NCI-H774 (cell line): ENCODE measurements around the gene PCSK7.
"Not testable (repeated sequence)": the region's sequence is repeated elsewhere in the genome, so short reads cannot be mapped to it uniquely, and the experiment has no call there.

ENCODE experiments used
- DNase-seq: peaks from one replicate; lab custom pipeline; 2025; lab: John Stamatoyannopoulos, UW

Gene PCSK7

DNA sequence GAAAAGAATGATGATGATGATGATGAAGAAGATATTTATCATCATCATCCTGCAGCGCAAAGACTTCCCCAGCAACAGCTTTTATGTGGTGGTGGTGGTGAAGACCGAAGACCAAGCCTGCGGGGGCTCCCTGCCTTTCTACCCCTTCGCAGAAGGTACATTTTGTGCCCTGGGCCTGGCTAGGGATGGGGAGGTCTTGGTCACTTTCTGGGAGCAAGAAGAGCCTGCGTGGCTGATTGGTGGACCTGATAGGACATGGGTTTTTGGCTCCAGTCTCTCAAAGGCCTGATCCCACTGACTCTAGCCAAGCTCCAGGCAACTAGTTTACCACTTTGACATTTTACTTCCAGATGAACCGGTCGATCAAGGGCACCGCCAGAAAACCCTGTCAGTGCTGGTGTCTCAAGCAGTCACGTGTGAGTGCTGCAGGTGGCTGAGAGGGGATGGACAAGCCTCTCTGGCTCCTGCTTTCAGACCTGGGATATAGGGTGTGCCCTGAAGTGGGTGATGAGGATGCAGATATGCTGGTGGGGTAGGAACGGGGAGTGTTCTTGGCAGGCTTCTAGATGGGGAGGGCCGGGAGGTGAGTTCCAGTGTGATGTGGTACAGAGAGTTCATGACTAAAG is 48.0 kb downstream of the PCSK7 start:
- DNase-seq, result no peak

DNA sequence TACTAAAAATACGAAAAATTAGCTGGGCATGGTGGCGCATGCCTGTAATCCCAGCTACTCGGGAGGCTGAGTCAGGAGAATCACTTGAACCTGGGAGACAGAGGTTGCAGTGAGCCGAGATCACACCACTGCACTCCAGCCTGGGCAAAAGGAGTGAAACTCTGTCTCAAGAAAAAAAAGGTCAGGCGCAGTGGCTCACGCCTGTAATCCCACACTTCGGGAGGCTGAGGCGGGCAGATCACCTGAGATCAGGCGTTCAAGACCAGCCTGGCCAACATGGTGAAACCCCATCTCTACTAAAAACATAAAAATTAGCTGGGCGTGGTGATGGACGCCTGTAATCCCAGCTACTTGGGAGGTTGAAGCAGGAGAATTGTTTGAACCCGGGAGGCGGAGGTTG is 48.7 kb downstream of the PCSK7 start:
- DNase-seq, result not testable (repeated sequence)

DNA sequence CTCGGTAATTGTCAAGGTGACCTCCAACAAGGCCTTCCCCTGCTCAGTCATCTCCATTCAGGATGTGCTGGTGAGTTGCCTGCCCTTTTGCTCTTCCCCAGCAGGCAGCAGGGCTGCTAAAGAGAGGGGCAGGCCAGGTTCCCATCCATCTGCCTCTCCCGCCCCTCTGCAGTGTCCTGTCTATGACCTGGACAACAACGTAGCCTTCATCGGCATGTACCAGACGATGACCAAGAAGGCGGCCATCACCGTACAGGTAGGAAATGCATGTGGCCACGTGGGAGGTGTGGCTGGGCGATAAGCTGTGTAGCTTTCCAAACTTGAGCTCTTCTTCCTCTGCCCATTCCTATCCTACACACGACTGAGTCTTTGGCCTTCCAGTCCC is 49.3 kb downstream of the PCSK7 start:
- no peak for DNase-seq

DNA sequence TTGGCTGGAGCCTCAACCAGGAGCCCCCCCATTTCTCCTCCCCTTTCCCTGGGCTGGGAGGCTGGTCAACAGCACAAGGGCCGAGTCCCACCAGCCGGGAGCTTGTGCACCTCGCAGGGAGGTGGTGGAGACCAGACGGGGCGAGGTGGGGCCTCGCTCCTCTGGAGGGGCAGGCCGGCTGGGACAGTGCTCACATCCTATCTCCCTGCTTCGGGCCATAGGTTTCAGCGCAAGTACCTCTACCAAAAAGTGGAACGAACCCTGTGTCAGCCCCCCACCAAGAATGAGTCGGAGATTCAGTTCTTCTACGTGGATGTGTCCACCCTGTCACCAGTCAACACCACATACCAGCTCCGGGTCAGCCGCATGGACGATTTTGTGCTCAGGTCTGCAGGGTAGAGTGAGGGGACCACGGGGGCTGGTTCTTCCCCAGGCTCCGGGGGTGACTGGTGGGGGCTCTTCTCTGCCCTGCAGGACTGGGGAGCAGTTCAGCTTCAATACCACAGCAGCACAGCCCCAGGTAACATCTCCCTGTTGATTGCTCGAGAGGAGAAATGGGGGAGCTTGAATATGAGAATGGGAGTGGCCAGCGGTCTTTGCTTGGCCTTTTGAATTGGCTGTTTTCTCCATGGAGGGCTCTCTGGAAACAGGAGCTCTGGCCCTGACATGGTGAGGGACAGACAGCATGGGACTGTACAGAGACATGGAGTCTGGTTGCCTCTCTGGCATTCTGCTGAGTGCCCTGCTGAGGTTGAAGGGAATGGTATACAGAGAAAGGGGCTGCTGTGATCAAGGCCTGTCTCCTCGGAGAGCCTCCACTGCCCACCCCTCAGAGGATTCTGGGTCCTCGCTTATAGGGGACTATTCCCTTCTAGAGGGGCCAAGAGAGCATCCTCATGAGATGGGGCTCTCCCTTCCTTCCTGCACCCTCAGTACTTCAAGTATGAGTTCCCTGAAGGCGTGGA is 50.0 kb downstream of the PCSK7 start:
- DNase-seq, result no peak

DNA sequence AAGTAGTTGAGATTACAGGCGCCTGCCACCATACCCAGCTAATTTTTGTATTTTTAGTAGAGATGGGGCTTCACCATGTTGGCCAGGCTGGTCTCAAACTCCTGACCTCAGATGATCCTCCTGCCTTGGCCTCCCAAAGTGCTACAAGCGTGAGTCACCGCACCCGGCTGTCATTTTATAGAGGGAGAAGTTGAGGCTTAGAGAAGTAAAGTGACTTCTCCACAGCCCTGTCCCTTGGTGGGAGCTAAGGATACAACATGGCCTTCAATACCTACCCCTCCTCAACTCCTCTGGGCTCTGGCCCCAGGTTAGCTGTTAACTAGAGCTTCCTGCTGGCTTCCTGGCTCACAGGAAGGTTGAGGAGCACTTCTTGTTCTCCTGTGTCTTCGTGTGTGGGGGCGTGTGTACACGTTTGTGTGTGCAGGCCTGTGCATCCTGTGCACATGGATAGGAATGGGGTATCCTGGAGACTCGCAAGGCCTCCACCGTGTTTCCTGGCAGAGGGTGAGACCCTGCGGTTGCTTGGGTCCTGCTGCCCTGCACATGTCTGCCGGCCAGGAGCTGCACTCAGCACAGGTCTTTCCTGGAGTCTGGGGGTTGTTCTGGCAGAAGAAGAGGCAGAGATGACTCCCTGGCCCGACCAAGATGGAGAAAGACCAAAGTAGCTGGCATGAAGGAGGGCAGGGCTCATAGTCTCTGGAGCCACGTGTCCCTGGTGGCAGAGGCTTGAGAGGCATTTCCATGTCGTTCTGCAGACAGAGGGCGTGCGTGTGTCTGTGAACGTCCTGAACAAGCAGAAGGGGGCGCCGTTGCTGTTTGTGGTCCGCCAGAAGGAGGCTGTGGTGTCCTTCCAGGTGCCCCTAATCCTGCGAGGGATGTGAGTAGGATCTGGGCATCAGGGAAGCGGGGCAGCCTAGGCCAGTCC is 51.0 kb downstream of the PCSK7 start:
- peak; percentile 18 for DNase-seq

GRCh38 chr11:117180020-117180419 is 51.9 kb downstream of the PCSK7 start:
- no peak for DNase-seq

DNA sequence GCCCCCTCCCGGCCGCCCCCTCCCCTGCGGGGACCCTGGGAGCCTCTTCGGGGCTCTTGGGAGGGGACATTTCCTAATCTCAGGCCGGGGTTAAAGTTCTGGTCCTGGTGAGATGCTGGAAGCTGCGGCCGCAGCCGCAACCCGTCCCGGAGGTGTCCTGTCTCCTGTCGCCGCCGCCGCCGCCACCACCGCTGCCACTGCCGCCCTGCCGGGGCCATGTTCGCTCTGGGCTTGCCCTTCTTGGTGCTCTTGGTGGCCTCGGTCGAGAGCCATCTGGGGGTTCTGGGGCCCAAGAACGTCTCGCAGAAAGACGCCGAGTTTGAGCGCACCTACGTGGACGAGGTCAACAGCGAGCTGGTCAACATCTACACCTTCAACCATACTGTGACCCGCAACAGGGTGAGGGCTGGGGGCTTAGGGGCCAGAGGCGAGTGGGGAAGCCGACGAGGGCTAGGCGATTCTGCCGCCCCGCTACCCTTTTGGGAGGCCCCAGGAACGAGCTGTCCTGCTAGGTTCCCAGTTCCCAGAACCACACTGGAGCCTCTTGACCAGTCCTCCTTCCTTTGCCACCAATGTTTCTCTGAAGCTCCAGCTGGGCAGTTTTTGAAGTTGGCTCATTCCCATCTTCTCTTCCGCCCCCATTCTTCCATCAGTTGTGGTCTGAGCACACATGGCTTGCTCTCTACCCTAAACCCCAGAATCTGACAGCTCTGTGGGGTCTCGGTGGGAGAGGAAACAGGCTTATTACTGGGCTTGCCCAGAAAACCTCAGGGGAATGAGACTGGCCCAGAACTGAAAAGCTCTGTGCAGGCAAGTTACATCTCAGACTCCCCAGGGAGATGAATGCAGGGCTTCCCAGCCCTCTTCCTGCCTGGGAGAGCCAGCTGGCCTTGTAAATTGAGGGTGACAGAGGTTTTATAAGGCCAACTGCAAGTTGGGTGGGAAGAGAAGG is 52.5 kb downstream of the PCSK7 start:
- DNase-seq, result no peak

- DNase-seq, result peak; percentile 92
Measured at GRCh38 chr11:117178210-117179034, 53.5 kb downstream of the PCSK7 start, which contains the start of gene SIDT2. TSS of gene SIDT2 (plus strand) at chr11:117178743. CDS start at chr11:117179264, 521 bp downstream.

DNA sequence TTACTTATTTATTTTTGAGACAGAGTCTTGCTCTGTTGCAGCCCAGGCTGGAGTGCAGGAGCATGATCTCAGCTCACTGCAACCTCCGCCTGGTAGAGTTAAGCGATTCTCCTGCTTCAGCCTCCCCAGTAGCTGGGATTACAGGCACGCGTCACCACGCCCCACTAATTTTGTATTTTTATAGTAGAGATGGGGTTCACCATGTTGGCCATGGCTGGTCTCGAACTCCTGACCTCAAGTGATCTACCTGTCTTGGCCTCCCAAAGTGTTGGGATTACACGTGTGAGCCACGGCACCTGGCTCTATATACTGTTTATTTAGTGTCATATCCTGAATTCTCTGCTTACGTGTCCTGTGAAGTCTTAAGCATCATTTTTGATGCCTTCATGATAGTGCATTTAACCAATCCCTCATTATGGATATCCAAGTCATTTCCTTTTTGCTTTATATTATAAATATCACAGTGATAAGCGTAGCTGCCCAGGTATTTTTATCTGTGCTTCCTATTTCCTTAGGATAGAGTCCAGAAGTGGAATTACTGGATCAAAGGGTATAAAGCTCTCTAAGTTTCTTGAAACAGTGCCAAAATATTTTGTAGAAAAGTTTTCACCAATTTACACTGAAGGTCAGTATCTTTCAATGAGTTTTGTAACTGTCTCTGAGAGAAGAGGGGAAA is 54.2 kb downstream of the PCSK7 start:
- DNase-seq, result no peak

GRCh38 chr11:117176186-117176585 is 55.7 kb downstream of the PCSK7 start:
- no peak for DNase-seq

DNA sequence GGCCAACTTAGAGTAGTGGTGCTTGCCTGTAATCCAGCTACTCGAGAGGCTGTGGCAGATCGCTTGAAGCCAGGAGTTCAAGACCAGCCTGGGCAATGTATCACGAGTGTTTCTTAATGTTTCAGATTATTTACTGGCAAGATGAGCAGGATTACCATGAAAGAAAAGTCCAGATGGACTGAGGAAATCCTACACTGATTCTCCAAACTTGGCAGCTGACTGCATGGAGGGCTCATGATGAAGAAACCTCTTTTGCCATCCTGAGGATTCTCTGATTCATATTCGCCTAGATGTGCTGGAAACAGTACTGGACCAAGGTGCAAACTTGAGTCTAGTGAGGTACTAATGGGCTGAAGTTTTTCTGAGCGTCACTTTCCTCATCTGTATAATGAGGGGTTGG is 56.1 kb downstream of the PCSK7 start:
- no peak for DNase-seq

- no peak for DNase-seq
Measured at GRCh38 chr11:117175104-117175503, 56.8 kb downstream of the PCSK7 start.

- no peak for DNase-seq
Measured at GRCh38 chr11:117172724-117173421, 59.0 kb downstream of the PCSK7 start.

DNA sequence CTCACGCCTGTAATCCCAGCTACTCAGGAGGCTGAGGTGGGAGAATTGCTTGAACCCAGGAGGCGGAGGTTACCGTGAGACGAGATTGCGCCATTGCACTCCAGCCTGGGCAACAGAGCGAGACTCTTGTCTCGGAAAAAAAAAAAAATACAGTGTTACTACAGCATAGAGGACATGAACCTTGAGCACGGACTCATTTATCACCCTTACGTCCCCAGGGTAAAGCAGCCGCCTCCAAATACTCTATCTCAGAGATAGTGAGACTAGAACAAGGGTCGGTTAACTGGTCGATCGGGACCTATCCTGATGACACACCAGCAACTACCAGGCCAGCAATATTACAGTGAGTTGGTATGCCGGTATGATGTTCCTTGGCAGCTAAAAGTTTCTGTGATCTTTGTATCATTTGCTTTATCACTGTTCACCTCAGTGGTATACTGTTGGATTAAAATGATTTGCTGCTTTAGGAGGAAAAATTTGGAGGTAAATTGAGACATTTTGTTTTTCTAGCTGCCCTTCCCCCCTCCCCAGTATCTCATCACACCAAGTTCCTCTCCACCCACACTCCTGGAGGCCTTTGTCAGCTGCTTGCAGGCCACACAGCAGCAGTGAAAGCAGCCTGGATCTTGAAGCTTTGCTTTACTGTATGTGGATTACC is 60.3 kb downstream of the PCSK7 start:
- no peak for DNase-seq

DNA sequence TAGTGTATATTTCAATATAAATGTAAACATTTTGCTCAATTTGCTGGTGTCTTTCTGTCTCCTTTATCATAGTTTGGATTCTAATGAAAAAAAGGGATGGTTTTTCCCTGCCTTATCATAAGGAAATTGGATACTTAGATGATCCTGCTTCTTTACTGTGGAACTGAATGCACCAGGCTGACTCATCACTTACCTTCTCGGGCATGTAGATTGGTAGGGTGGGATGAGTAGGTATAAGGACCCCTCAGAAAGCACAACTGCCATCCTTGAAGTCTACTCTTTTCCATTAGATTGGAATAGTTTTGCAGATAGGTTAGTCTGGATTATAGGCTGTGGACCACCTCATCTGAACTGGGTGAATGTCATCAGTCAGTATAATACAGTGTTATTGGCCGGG is 60.9 kb downstream of the PCSK7 start:
- DNase-seq, result no peak

GRCh38 chr11:117170210-117170609 is 61.7 kb downstream of the PCSK7 start:
- no peak for DNase-seq

DNA sequence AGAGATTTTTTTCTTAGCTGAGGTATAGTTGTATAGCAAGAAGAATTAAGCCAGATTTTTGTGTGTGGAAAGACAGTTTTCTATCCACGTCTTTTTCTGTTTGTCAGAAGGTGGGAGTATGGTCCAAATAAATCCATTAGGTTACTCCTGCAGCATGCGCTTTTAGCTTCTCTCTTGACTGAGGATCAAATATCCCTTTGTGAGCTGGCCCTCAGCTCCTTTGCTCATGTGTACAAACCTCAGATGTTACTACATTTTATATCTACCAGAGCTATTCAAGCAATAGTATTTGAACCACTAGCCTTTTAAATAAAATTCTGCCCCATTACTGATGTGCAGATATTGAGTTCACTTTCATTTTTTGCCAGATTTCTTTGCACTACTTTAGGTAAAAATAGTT is 62.1 kb downstream of the PCSK7 start:
- DNase-seq, result no peak

DNA sequence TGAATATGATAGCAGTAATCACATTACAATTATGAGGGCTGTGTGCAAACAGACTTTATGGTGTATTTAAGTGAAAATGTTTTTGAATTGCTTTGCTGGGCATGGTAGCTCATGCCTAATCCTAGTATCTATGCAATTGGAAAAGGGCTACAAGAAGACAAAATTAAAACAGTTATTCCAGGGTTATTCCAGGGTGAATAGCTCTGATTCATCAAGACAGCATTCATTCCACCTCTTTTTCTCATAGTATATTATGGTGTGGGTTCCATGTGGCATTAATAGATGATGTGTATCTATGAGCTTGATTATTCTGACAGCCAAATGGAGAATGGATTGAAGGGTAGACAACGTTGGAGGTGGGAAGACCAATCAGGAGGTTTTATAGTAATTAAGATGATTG is 65.4 kb downstream of the PCSK7 start:
- DNase-seq, result no peak
